ENCODE data around the gene HYLS1. TPM values are rescaled to one million over a fixed set of nuclear protein-coding genes. Genes with fewer than 3 reads are reported as not detected.
A peak's percentile ranks its signal among the peaks of the same experiment; 100 is the strongest.
"Not testable (repeated sequence)": the region's sequence is repeated elsewhere in the genome, so short reads cannot be mapped to it uniquely, and the experiment has no call there.

HYLS1 gene
- 10 to 100 TPM; 11.1 to 11.7 TPM for total RNA-seq

- CTCF ChIA-PET, result interaction anchor here (0.7 to 2.5 kb wide), 7 partner anchors 9 to 324 kb away, joined by 3 to 18 read pairs (median 12); partner anchors contain the start of genes CHEK1, FAM118B, PUS3 and RPUSD4
- Mint-ChIP-seq H3K27me3 (ENCODE audit: low read depth) (no peaks in the 10 kb centered on the region), H3K27ac (peak within 1 kb of the TSS; percentile 99), H3K36me3 (ENCODE audit: low read depth) (peaks cover 21% of the 10 kb centered on the region), H3K4me3 (peak within 1 kb of the TSS; percentile 86), H3K4me1 (ENCODE audit: low read depth) (peaks cover 33% of the 10 kb centered on the region), H3K9me3 (ENCODE audit: insufficient read depth) (no peaks in the 10 kb centered on the region)
- ATAC-seq (peak; percentile 92), DNase-seq (peak; percentile 97)
- POLR2A ChIA-PET, result interaction anchor here (0.6 to 2.5 kb wide), 15 partner anchors 9 to 934 kb away, joined by 3 to 37 read pairs (median 6); partner anchors contain the start of genes CCDC15, CHEK1, DCPS and EI24
Measured at GRCh38 chr11:125887373-125888324, at the start of gene HYLS1. Gene HYLS1 (plus strand): TSS chr11:125887668. CDS start chr11:125899369, 11,701 bp downstream.

GRCh38 chr11:125842321-125842948 lies 45.0 kb upstream of the HYLS1 start:
- no peak for DNase-seq
- peaks cover 18% of the 10 kb centered on the region for H3K9me3 Mint-ChIP-seq (ENCODE audit: insufficient read depth)
- H3K27ac Mint-ChIP-seq, result no peak overlapping the region
- H3K4me3 Mint-ChIP-seq, result no peak overlapping the region
- CTCF ChIA-PET, result no interaction called here
- no peak for ATAC-seq
- H3K36me3 Mint-ChIP-seq (ENCODE audit: low read depth), result peaks cover 3% of the 10 kb centered on the region
- H3K4me1 Mint-ChIP-seq (ENCODE audit: low read depth), result no peaks in the 10 kb centered on the region
- POLR2A ChIA-PET, result interaction anchor here (0.7 kb wide), 1 partner anchor 804 kb away, joined by 5 read pairs; no protein-coding TSS in a partner anchor
- peaks cover 3% of the 10 kb centered on the region for H3K27me3 Mint-ChIP-seq (ENCODE audit: low read depth)

- Mint-ChIP-seq H3K9me3 (ENCODE audit: insufficient read depth) (peaks cover 21% of the 10 kb centered on the region), H3K27me3 (ENCODE audit: low read depth) (peaks cover 14% of the 10 kb centered on the region), H3K27ac (no peak overlapping the region), H3K4me1 (ENCODE audit: low read depth) (no peaks in the 10 kb centered on the region), H3K36me3 (ENCODE audit: low read depth) (peaks cover 4% of the 10 kb centered on the region), H3K4me3 (no peak overlapping the region)
- POLR2A ChIA-PET, result no interaction called here
- ATAC-seq, result no peak
- DNase-seq, result no peak
- CTCF ChIA-PET, result no interaction called here
Measured at GRCh38 chr11:125846188-125846587, 41.3 kb upstream of the HYLS1 start.

GRCh38 chr11:125857670-125858069 lies 29.8 kb upstream of the HYLS1 start:
- H3K4me3 Mint-ChIP-seq; DNase-seq; CTCF ChIA-PET; H3K36me3 Mint-ChIP-seq (ENCODE audit: low read depth); H3K4me1 Mint-ChIP-seq (ENCODE audit: low read depth); H3K9me3 Mint-ChIP-seq (ENCODE audit: insufficient read depth); POLR2A ChIA-PET; H3K27ac Mint-ChIP-seq; ATAC-seq: not testable (repeated sequence)
- peaks cover 16% of the 10 kb centered on the region for H3K27me3 Mint-ChIP-seq (ENCODE audit: low read depth)

- H3K9me3 Mint-ChIP-seq (ENCODE audit: insufficient read depth); H3K27me3 Mint-ChIP-seq (ENCODE audit: low read depth); DNase-seq; CTCF ChIA-PET; H3K4me3 Mint-ChIP-seq; POLR2A ChIA-PET; H3K27ac Mint-ChIP-seq; ATAC-seq; H3K36me3 Mint-ChIP-seq (ENCODE audit: low read depth); H3K4me1 Mint-ChIP-seq (ENCODE audit: low read depth): not testable (repeated sequence)
Measured at GRCh38 chr11:125862786-125863185, 24.7 kb upstream of the HYLS1 start.

GRCh38 chr11:125865354-125865753 lies 22.1 kb upstream of the HYLS1 start:
- DNase-seq; H3K9me3 Mint-ChIP-seq (ENCODE audit: insufficient read depth); H3K27ac Mint-ChIP-seq; CTCF ChIA-PET; H3K4me1 Mint-ChIP-seq (ENCODE audit: low read depth); H3K4me3 Mint-ChIP-seq; H3K36me3 Mint-ChIP-seq (ENCODE audit: low read depth); POLR2A ChIA-PET; ATAC-seq; H3K27me3 Mint-ChIP-seq (ENCODE audit: low read depth): not testable (repeated sequence)

- H3K4me3 Mint-ChIP-seq, result no peak overlapping the region
- POLR2A ChIA-PET, result no interaction called here
- no peak for DNase-seq
- H3K36me3 Mint-ChIP-seq (ENCODE audit: low read depth), result no peaks in the 10 kb centered on the region
- H3K4me1 Mint-ChIP-seq (ENCODE audit: low read depth), result no peaks in the 10 kb centered on the region
- CTCF ChIA-PET, result no interaction called here
- ATAC-seq, result no peak
- H3K9me3 Mint-ChIP-seq (ENCODE audit: insufficient read depth), result no peaks in the 10 kb centered on the region
- H3K27me3 Mint-ChIP-seq (ENCODE audit: low read depth), result peaks cover 5% of the 10 kb centered on the region
- H3K27ac Mint-ChIP-seq, result no peak overlapping the region
Measured at GRCh38 chr11:125869521-125869920, 17.9 kb upstream of the HYLS1 start.

GRCh38 chr11:125871391-125872137 lies 15.9 kb upstream of the HYLS1 start:
- DNase-seq (peak; percentile 52), ATAC-seq (no peak)
- Mint-ChIP-seq H3K36me3 (ENCODE audit: low read depth) (no peaks in the 10 kb centered on the region), H3K4me3 (no peak overlapping the region), H3K27ac (no peak overlapping the region), H3K9me3 (ENCODE audit: insufficient read depth) (no peaks in the 10 kb centered on the region), H3K27me3 (ENCODE audit: low read depth) (peaks cover 7% of the 10 kb centered on the region), H3K4me1 (ENCODE audit: low read depth) (no peaks in the 10 kb centered on the region)
- ChIA-PET POLR2A (no interaction called here), CTCF (no interaction called here)

- ATAC-seq (no peak), DNase-seq (no peak)
- Mint-ChIP-seq H3K4me1 (ENCODE audit: low read depth) (no peaks in the 10 kb centered on the region), H3K27me3 (ENCODE audit: low read depth) (peaks cover 7% of the 10 kb centered on the region), H3K9me3 (ENCODE audit: insufficient read depth) (no peaks in the 10 kb centered on the region), H3K4me3 (no peak overlapping the region), H3K36me3 (ENCODE audit: low read depth) (no peaks in the 10 kb centered on the region), H3K27ac (no peak overlapping the region)
- POLR2A ChIA-PET, result no interaction called here
- CTCF ChIA-PET, result no interaction called here
Measured at GRCh38 chr11:125872138-125872491, 15.4 kb upstream of the HYLS1 start.

GRCh38 chr11:125873881-125874555 lies 13.4 kb upstream of the HYLS1 start:
- no peak overlapping the region for H3K4me3 Mint-ChIP-seq
- no peak for DNase-seq
- no peak for ATAC-seq
- H3K36me3 Mint-ChIP-seq (ENCODE audit: low read depth), result no peaks in the 10 kb centered on the region
- ChIA-PET POLR2A (no interaction called here), CTCF (no interaction called here)
- H3K4me1 Mint-ChIP-seq (ENCODE audit: low read depth), result no peaks in the 10 kb centered on the region
- H3K9me3 Mint-ChIP-seq (ENCODE audit: insufficient read depth), result no peaks in the 10 kb centered on the region
- H3K27ac Mint-ChIP-seq, result no peak overlapping the region
- H3K27me3 Mint-ChIP-seq (ENCODE audit: low read depth), result peaks cover 13% of the 10 kb centered on the region

GRCh38 chr11:125874556-125875124 lies 12.8 kb upstream of the HYLS1 start:
- POLR2A ChIA-PET, result no interaction called here
- Mint-ChIP-seq H3K4me1 (ENCODE audit: low read depth) (no peaks in the 10 kb centered on the region), H3K27ac (no peak overlapping the region), H3K9me3 (ENCODE audit: insufficient read depth) (no peaks in the 10 kb centered on the region), H3K36me3 (ENCODE audit: low read depth) (no peaks in the 10 kb centered on the region), H3K4me3 (no peak overlapping the region), H3K27me3 (ENCODE audit: low read depth) (peaks cover 13% of the 10 kb centered on the region)
- DNase-seq (peak; percentile 63), ATAC-seq (peak; percentile 80)
- CTCF ChIA-PET, result interaction anchor here (1.0 to 1.2 kb wide), 2 partner anchors 151 to 445 kb away, joined by 4 read pairs; no protein-coding TSS in a partner anchor
